Measurements from ENCODE around the gene AOX1.
"Not testable (repeated sequence)": the region's sequence is repeated elsewhere in the genome, so short reads cannot be mapped to it uniquely, and the experiment has no call there.

AOX1 gene

DNA sequence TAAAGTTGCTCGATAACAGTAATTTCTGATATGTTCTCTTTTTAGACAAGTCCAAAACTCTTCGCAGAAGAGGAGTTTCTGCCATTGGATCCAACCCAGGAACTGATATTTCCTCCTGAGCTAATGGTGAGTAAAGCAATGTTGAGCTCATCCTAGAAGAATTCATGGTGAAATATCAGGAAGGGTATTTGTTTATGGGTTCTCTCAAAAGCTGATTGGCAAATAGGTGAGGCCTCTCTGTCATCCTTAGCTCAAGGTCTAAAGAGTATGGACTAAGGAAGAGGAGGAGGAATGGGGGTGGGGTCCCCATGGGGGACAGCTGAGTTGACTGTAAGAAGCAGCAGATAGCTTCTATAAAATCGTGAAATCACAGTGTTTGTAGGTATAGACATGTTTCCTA lies 18.2 kb downstream of the AOX1 start:
- DNase-seq: no peak

DNA sequence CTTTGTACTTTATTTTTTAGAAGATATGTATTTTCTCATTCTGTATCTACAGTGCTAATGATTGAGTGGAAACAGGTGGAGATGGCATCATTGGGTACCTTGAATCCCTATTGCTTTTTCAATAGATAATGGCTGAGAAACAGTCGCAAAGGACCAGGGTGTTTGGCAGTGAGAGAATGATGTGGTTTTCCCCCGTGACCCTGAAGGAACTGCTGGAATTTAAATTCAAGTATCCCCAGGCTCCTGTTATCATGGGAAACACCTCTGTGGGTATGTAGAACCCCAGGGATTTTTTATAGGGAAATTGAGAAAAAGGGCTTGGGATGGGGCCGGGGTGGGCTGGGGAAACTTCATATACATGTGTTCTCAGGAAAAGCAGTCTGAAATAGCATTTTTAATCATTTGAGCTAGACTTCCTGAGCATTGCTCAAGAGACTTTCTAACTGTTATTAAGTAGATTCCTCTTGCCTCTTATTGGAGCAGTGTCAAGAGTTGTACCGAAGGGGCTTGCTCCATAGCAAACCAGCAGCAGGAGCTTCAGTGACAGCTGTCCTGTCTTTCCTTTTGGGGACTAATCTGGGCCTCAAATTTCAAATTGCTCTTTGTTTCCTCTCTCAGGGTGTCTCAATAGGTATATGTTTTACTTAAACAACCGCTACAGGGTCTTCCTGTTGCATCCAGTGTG lies 18.9 kb downstream of the AOX1 start:
- DNase-seq: no peak

DNA sequence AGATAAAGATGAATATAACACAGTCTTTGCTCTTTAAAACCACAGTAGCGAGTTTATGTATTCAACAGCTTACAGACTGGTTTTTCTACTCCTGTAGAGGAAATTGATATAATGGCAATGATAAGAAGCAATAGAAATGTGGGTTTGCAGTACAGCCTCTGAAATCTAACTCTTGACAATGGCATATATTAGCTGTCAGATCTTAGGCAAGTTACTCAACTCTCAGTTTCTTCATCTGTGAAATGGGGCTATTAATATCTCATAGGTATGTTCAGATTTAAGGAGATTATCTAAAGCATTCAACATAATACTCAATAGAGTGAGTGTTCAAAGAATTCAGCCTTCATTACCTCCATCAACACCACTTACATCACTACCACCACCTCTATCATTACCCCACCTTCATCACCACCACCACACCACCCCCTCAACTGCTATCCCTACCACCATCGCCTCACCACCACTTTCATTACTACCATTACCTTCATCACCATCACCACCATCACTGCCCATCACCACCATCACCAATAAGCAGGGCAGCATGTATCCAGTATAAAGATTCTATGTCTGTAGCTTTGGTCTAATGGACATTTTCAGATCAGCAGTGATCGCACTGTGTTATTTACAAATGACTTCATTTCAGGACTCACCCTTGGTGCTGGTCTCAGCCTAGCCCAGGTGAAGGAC lies 22.7 kb downstream of the AOX1 start:
- DNase-seq: no peak

DNA sequence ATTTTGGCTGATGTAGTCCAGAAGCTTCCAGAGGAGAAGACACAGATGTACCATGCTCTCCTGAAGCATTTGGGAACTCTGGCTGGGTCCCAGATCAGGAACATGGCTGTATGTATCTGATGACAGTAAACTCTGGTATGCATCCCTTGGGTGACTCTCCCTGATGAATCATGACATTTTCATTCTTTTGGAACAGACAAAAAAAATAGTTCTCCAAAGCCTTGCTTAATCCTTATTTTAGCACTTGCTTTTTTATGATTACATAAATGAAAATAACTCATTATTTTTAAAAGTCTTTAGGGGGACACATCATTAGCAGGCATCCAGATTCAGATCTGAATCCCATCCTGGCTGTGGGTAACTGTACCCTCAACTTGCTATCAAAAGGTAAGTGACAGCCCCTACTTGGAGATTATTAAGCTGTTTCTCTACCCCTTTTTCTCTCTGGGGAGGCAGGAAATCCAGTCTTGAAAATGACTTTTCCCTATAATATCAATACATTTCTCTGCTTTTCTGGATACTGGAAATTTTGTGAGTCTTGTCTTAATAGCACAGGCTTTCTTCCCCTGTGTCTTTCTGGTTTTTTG lies 23.3 kb downstream of the AOX1 start:
- no peak for DNase-seq

DNA sequence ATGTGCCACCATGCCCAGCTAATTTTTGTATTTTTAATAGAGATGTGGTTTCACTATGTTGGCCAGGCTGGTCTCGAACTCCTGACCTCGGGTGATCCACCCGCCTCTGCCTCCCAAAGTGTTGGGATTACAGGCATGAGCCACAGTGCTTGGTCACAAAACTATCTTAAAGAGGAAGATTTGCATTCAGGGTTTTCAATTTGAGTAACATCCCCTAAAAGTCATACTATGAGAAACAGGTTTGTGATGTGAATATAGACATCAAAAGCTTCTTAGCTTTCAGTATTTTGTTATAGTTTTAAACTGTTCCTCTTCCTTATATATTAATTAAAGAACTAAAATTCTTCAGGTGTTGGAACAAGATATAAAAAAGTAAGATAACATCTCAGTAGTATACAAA lies 24.4 kb downstream of the AOX1 start:
- DNase-seq: not testable (repeated sequence)

DNA sequence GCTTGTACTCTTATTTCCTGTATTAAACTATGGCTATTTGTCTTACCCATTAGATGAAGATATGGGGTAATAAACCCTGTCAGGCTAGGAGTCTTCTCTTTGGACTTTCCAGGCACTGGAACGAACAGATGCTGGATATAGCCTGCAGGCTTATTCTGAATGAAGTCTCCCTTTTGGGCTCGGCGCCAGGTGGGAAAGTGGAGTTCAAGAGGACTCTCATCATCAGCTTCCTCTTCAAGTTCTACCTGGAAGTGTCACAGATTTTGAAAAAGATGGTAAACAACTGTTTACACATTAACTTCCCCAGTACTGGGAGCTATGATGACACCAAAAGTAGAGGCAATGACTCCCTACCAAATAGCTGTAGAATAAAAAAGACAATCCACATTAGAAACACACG lies 27.9 kb downstream of the AOX1 start:
- no peak for DNase-seq

DNA sequence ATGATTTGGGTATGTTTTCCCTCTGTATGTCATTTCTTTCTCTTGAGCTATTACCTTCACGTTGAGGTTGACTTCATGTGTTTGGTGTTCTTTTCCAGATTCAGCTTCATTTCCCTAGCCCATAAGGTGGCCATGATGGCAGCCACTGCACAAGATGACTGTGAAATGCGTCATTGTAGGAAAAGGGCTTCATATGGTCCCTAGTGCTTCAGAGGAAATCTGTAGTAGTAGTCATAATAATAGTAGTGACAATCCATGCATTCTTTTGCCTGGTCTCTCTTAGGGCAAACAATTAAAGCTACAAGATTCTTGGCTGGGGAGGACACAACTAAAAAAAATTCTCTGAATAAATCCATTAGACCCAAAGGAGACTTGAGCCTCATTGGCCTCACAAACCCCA lies 28.4 kb downstream of the AOX1 start:
- no peak for DNase-seq

DNA sequence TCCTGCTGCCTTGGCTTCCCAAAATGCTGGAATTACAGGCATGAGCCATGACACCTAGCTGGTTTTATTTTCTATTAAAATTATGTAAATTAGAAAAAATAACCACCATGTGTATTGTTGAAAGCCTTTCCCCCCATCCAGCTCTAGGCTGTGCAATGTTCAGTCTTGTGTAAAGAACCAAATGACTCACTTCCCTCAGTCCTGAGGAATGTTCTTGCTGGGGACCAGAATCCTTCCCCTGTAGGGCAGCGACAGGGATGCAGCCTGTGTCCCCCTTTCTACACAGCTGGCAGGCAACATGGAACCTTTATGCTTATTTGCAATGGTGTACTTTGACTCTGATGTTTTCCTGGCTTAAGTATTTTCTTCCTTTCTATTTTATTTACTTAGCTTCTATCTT lies 29.4 kb downstream of the AOX1 start:
- no peak for DNase-seq

DNA sequence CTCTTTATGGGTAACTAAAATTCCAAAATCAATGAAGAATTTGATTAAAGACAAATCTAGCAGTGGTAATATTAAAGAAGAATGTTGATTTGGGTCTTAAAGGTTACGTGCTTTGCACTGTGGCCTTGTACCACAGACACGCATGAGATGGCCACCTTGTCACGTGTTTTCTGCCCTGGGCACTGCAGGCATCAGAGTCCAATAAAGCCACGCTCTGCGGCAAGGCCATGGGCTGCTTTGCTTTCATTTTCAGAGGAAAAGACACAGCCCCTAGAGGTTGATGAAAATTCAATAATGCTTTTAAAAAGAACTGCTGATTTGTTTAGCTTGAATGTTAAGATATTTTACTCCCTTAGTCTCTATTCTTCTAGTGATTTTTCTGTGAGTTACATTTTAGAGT lies 30.4 kb downstream of the AOX1 start:
- no peak for DNase-seq

DNA sequence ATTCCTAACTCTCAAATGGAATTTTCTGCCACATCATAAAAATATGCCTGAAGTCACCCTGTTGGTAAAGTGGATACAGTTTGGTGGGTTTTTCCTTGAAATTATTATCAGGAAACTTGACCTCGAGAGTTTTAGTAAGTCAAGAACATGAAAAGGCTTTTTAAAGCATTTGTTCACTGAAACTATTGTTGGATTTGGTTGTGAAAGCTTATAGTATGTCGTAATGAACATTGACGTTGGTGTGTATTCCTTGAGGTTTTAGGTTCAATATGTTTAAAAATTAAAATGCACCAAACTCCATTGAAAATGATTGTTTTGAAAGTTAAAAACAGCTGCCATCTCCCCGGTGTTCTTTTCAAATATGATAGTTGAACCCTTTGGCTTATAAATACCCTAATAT lies 30.8 kb downstream of the AOX1 start:
- DNase-seq: no peak

DNA sequence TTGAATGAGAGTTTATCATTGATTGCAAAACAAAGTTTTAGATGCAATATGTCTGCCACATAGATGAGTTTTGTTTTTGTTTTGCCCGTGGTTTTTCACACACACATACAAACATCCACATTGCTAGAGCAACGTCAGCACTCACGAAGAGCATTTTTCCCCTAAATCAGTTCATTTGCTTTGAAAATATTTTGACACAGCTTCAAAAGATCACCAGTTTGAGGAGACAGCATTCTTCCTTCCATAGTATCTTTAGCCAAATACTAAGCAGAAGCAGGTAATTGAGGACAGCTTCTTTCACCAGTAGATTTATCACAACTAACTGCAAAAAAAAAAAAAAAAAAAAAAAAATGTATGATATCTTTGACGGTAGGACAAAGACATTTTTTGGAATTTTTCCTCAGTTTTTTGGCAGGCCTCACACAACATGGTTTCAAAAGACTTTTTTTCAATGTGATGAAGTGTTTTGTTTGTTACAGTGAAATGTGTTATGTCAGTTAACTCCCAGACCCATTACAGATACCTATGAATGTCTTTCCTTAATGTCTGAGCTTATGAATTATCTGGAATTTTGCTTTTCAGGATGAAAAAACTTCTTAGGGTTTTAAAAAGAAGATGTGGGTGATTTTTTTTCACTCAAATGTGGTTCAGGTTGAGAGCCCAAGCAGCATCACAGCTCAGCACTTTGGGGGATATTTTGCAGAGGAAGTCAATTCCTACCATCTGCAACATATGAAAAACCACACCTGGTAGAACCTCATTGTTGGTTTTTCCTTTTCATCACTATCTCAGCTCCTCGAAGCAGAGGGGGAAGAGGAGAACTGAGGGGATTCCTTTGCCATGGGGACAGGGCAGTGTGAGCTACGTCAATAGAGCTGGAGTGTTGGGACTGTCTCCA lies 31.6 kb downstream of the AOX1 start:
- DNase-seq: no peak

DNA sequence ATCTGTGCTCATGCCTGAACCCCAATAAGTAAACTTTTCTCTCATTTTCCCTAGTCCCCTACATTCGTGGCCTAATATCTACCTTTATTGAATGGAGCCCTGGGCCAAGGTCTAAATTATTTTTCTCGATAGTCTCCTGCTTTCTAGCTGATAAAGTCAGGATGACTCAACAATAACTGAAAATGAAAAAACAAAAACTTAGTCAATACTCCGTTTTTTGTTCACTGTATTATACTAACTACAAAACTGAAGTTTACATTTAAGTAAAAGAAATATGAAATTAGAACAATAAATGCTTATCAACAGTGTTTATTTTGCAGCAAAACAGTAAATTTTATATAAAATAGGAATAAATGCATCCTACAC lies 32.2 kb downstream of the AOX1 start:
- no peak for DNase-seq

DNA sequence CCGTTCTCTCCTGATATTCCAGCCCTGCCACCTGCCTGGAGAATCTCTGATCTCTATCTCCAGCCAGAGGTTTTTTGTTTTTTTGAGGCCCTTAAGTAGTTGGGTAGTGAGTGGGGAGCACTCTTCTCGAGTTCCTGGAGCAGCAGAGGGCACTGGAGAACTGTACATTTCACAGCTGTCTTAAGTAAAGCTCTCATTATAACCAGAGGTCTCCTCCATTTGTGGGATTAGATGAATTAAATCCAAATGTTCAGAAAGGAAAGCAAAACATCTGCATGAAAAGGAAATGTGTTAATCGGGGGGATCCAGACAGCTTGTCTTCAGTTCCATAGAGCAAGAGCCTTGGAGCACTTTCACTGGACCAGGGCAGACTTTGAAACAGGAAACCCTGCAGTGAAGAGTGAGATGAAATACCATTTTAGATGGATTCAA lies 32.8 kb downstream of the AOX1 start:
- no peak for DNase-seq

DNA sequence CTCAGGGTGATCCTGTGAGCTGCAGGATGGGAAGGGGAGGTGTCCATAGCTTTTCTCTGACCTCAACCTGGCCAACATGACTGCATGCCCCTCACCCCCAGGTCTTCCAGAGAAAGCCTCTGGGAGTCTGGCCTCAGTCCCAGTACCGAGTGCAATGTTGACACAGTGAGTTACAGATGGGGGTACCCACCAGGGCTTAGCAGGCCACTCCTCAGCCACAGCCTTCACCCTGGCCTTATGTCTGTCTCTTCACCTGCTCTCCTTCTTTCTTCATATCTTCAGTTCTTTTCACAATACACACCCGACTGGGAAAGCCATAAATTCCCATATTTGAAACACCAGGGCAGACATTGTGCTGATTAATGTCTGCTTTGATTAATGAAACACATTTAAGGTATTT lies 33.5 kb downstream of the AOX1 start:
- no peak for DNase-seq

DNA sequence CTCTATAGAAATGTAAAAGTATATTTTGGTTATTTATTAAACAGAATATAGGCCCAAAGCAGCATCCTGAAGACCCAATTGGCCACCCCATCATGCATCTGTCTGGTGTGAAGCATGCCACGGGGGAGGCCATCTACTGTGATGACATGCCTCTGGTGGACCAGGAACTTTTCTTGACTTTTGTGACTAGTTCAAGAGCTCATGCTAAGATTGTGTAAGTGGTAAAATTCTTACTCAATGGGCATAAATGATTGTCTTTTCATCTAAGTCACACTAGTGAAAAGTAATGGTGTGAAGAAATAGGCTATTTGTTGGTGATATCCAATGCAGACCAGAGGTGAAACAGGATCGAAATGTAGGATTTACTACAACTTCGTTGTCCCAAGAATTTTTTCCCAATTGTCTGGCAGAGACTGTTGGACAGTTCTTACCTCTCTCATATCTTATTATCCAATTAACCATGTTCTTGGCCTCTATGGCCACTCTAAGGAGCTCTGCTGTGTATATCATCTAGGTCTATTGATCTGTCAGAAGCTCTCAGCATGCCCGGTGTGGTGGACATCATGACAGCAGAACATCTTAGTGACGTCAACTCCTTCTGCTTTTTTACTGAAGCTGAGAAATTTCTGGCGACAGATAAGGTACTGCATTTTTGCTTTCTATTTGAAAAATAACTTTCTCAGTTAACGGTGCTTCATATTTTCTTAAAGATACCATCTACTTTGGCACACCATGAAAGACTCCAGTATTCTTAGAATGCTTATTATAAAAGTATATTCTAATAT lies 35.0 kb downstream of the AOX1 start:
- no peak for DNase-seq

DNA sequence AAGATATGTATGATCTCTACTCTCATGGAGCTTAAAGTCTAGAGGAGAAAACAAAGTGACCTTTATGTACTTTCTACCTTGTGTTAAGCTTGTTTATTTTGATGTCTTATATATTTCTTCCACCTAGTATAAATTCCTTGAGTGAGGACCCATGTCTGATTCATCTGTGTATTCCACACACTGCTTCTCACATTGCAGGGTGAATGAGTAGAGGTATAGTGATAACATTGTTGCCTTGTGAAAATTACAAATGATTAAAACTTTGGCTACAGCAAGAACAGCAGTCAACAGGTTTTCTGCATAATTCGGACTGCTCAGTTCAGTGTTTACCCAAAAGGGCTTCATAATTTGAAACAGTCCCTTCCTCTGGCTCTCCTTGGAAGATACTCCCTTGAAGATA lies 36.3 kb downstream of the AOX1 start:
- DNase-seq: no peak

DNA sequence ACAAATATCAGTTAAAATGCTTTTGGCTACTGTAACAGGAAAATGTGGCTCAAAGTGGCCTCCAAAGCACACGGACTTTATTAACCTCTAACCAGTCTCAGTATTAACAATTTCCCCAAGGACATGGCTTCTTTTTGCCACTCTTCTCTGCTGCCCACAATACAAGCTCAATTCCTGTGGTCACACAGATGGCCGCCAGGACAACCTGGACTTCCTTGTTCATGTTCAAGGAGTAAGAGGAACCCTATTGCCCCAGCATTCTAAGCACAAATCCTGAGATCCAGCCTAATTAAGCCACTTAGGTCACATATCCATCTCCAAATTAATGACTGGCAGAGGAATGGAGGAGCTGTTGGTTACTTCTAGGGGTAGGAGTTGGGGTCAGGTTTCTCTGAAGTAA lies 38.2 kb downstream of the AOX1 start:
- DNase-seq: no peak

DNA sequence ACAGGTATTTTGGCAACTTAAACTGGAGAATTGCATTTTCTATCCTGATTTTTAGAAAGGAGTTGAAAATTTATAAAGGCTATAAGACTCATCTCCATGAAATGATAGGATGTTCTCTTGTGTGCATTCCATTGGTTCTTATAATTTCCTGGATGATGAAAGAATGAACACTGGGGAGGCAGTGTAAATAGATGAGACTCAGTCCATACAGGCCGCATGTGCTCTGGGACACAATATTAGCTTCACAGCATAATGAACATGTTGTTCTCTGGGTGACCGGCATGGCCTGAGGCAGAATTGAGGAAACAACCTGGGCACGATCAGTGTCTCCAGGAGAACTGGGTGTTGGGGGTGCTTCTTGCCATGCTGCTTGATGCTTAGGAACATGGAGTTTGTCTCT lies 38.8 kb downstream of the AOX1 start:
- DNase-seq: no peak

DNA sequence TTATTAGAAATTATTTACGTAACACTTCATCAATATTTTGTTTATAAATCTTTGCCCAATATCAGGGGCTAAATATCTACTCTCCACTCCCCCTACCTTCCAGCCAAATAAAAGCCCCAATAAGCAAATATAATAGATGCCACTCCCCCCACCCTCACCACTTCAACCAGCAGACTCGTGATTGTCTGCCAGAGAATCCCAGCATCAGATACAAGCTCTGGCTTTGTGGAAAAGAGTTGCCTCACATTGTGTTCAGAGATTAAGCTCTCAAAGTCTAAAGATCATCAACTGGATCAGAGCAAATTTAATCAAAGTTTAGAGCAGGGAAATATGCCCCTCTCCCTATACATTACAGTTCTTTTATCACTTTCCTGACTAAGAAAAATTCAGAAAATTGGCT lies 39.5 kb downstream of the AOX1 start:
- DNase-seq: no peak

DNA sequence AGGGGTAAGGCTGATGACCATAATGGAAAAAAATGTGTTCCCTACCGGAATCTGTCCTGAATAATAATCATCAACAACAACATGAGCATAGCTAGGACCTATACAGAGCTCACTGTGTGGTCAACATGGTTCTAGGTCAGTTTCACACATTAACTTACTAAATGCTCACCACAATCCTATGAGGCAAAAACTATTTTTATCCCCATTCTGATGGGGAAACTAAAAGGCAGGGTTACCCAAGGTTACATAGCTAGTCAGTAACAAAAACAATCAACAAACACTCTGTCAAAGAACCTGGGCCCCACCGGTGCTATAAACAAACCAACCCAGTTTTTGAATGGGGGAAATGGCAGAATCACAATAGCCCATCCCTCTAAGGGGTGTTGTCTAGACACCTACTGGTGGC lies 40.1 kb downstream of the AOX1 start:
- no peak for DNase-seq

DNA sequence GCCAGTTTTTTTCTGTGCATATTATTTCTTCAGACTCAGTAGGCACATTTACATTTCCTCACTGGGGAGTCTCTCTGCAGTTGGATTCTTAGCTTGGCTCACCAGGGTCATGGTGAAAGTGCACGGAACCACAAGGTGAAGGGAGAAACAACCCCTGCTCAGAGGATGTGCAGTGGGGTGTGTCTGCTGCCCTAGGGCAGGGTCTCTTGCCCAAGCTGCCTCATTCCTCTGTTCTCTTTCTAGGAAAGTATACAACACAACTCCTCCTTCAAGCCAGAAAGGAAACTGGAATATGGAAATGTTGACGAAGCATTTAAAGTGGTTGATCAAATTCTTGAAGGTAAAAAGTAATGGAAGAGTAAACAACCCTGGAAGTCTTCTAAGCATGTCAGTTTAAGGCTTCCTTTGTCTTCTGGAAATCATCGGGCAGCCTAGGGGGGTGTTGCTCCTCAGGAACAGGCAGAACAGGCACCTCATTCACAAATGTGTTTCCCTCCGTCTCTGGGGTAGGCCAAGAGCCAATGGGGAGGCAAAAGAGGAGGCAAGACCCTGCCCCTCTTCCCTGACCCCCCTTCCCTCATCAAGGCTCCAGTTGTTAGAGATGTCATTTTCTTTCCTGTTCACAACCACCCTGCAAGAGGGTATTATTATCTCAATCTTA lies 41.4 kb downstream of the AOX1 start:
- DNase-seq: no peak

DNA sequence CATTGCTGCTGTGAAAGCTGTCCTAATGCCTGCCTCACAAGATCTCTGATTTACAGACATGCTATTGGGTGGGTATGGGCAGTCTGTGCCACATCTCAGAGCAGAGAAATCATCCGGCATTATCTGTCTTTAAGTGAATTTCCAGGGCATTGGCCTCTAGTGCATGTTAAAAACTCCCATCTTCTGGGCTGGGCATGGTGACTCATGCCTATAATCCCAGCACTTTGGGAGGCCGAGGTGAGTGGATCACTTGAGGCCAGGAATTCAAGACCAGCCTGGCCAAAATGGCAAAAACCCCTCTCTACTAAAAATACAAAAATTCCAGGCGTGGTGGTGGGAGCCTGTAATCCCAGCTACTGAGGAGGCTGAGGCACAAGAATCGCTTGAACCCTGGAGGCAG lies 42.6 kb downstream of the AOX1 start:
- DNase-seq: not testable (repeated sequence)
